Stimulated activated CD8-positive, alpha-beta memory T cell treated with anti-CD3 and anti-CD28 coated beads, Interleukin-7, amount 100 ng/mL, for 24 hours (primary cell): ENCODE results near the gene SLC25A43.

ENCODE experiments used
- DNase-seq: peaks from one replicate; pipeline ENCODE4 v3.0.0-alpha.2; 2020; ENCODE audit warnings: low read depth

SLC25A43 gene

DNA sequence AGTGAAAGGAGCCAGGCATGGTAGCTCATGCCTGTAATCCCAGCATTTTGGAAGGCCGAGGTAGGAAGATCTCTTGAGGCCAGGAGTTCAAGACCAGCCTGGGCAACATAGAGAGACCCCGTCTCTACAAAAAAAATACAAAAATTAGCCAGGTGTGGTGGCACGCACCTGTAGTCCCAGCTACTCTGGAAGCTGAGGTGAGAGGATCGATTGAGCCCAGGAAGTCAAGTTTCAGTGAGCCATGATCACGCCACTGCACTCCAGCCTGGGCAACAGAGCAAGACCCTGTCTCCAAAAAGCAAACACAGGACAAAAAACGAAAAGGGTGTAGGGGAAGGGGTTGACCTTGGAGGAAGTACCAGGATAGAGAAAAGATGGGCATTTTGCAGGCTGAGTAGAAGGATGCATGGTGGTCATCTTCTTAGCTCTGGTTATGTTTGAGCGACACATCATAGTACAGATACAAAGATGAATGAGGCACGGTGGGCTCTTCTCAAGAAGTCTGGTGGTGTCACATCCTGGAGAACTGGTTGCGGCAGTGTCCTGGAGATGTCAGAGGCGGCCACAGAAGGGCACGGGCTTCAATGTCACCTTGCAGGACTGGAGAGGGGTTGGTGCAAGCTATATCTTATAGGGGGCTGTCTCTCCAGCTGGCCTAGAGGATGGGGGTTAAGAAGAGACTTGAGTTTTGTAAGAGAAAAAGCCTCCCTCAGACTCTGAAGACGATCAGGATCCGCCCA lies 101.1 kb downstream of the SLC25A43 start:
- DNase-seq, result no peak

DNA sequence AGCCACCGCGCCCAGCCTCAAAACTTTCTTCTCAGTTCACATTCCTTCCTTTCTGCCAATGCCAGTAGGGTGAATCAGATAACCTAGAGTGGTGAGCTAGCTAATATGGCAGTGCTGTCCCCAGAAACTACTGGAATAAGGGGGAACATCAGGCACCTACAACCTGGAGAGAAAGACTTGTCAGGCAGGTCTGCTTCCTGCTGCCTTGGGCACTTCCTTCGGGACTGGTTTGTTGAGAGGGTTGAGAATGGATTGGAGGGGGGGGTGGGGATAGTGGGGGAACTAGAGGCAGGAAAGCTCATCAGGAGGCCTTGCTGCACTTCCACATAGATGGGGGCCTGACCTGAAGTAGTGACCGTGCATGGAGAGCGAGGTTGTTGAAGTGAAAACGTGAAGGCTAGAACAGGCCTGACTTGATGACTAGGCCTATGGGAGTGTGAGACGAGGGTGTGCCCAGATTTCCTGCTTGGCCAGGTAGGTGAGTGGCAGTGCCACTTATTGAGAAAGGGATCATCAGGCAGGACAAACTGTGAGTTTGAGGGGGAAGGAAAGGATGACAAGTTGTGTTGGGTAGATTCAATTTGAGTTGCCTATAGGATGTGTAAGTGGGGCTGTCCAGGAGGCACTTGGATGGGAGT lies 102.5 kb downstream of the SLC25A43 start:
- no peak for DNase-seq

DNA sequence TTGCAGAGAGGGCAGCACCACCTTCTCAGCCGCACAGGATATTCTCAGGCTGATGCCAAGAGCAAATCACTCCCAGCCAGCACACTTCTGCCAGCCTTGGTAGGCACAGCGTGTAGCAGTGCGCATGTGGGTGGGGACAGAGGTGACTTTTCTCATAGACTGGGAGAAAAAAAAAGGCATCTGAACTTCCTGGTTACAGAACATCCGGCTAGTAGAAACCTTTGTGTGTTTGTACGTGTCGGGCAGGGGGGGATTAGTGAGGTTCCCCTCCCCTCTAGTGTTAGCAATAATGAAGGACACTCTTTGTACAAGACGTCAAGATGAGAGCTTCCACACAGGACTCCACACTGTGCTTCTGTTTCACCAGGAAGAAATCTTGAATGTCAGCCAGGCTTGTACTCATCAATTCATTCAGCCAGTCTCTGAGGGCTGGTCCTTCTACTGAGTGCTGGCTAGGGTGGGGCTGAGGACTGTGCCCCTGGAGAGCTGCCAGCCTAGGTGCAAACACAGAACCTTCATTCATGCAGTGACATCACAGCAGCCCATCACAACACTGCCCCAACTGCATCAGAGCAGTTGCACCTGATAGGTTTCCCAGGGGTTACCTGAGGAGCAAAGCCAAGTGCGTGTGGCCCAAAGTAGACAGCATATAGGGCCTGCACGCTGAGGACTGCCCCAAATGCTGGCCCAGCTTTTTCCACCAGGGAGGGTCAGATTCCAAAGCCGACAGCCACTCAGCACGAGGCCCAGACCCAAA lies 103.8 kb downstream of the SLC25A43 start:
- no peak for DNase-seq

DNA sequence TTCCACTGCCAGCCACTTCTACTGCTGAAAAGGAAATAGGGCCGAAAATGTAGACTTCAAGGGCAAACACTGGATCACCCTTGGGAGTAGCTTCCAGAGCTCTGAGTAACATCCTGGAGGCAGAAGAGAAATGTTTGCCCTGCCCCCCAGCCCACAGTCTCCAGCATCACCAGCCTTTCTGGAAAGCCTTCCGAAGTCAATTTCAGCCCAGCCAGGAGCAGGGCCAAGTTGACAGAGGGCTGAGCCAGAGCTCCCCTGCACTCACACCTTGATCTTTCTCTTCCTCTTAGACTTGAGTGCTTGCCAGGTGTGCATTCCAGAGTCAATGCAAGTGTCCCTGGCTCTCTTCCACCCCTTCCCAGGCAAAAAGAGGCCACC lies 104.3 kb downstream of the SLC25A43 start:
- no peak for DNase-seq
